ENCODE data around the gene KCNK4.
"Not testable (repeated sequence)": the region's sequence is repeated elsewhere in the genome, so short reads cannot be mapped to it uniquely, and the experiment has no call there.

The KCNK4 gene

GRCh38 chr11:64292460-64293254 is 1.6 kb downstream of the KCNK4 start:
- DNase-seq = no peak

- no peak for DNase-seq
Observed at GRCh38 chr11:64294774-64295173, 3.7 kb downstream of the KCNK4 start.

GRCh38 chr11:64295760-64296159 is 4.7 kb downstream of the KCNK4 start:
- DNase-seq = no peak

- DNase-seq = no peak
Observed at GRCh38 chr11:64296236-64296635, 5.1 kb downstream of the KCNK4 start.

GRCh38 chr11:64296830-64297698 is 6.0 kb downstream of the KCNK4 start:
- no peak for DNase-seq

GRCh38 chr11:64297699-64298358 is 6.7 kb downstream of the KCNK4 start:
- no peak for DNase-seq

GRCh38 chr11:64298966-64299846 is 8.1 kb downstream of the KCNK4 start:
- DNase-seq = no peak

GRCh38 chr11:64299847-64300648 is 8.9 kb downstream of the KCNK4 start, which contains the start of gene CATSPERZ:
TSS of gene CATSPERZ (plus strand) at chr11:64300358. CDS start at chr11:64300411, 53 bp downstream.
- no peak for DNase-seq

- DNase-seq = no peak
Observed at GRCh38 chr11:64303109-64304031, 12.3 kb downstream of the KCNK4 start.

- no peak for DNase-seq
Observed at GRCh38 chr11:64304032-64304315, 12.9 kb downstream of the KCNK4 start.

- DNase-seq = peak; percentile 85
Observed at GRCh38 chr11:64304316-64305072, 13.4 kb downstream of the KCNK4 start.

GRCh38 chr11:64305075-64305690 is 14.1 kb downstream of the KCNK4 start, which contains the start of gene ESRRA:
TSS of gene ESRRA (plus strand) at chr11:64305524. CDS start at chr11:64307180, 1,656 bp downstream.
- peak; percentile 100 for DNase-seq

- peak; percentile 59 for DNase-seq
Observed at GRCh38 chr11:64305691-64306562, 14.8 kb downstream of the KCNK4 start.

GRCh38 chr11:64306563-64306875 is 15.4 kb downstream of the KCNK4 start:
- DNase-seq = no peak

- DNase-seq = no peak
Observed at GRCh38 chr11:64306876-64307622, 15.9 kb downstream of the KCNK4 start.

- DNase-seq = not testable (repeated sequence)
Observed at GRCh38 chr11:64307795-64308194, 16.7 kb downstream of the KCNK4 start.

- DNase-seq = no peak
Observed at GRCh38 chr11:64312947-64313346, 21.8 kb downstream of the KCNK4 start.
